ENCODE results near the gene ATG101. TPM values are rescaled to one million over a fixed set of nuclear protein-coding genes. Genes with fewer than 3 reads are reported as not detected.

The ATG101 gene
- total and polyA plus RNA-seq, 9 of the 15 experiments (the other 6 are each of a cell fraction or from before 2014, with no cell fraction given) = 2.9 to 52.4 (median 29.7) TPM

DNA sequence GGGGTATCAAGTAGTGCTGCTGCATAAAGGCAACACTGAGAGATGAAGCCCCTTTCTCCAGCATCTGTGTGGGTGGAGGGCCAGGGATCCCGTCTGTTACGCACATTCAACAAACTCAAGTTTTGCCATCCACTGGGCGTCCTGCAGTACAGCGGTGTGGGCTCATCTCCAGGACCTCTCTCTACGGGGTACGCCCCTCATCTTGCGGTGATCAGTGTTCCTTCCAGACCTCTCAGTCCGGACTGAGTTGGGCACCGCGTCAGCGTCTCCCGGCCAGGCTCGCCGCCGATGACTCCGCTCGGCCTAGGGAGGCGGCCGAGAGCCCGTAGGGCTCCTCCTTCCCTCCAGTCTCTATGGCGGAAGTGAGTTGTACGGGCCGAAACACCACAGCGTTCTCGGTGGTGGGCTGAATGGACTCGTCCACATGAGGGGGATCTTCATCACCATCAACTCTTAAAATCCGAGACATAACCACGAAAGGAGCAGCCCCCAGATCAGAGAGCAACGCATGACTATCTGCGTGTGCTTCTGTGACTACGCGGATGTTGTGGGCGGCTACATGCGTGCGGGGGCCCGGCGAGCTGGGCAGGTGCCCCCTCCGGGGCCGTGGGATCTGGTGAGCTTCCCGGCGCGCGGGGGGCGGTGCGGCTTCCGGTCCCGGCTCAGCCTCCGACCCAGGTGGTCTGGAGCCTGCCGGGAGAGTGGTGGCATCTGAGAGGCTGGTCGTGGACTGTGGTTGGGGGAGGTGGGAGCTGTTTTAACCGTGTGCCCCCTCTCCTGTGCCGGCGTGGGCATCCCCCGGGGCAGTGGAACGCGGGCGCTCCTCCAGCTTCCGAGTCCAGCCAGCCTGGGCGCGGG is at the start of gene ATG101 (continued):
- TF ChIP-seq ZNF76 (CRISPR knock-in tag; IDR thresholded peaks at IDR 0.05; ENCODE audit: borderline replicate concordance) (no peak), ZNF274 (IDR thresholded peaks at IDR 0.05; ENCODE audit: borderline replicate concordance, low read depth, low read length) (no peak), MLX (CRISPR knock-in tag; conservative IDR thresholded peaks at IDR 0.05) (no peak), ZC3H4 (CRISPR knock-in tag; IDR thresholded peaks at IDR 0.05; ENCODE audit: borderline replicate concordance) (no peak), KLF10 (CRISPR knock-in tag; IDR thresholded peaks at IDR 0.05) (no peak), ZBTB9 (CRISPR knock-in tag; IDR thresholded peaks at IDR 0.05) (peak; percentile 52; the same call in 1 of the 2 replicates), NCOA6 (IDR thresholded peaks at IDR 0.05) (no peak), ZNF143 (CRISPR knock-in tag; IDR thresholded peaks at IDR 0.05) (no peak), CBX3 (IDR thresholded peaks at IDR 0.05; ENCODE audit: borderline replicate concordance in 1 of 2, low read length in 2 of 2) (peak in 1 of 2 experiments; percentile 73; a peak in 1 of 3 replicates), SOX6 (IDR thresholded peaks at IDR 0.05) (peak; percentile 19; the same call in 1 of the 2 replicates), KLF16 (IDR thresholded peaks at IDR 0.05) (no peak), STAT5B (CRISPR knock-in tag; IDR thresholded peaks at IDR 0.05) (no peak), SP1 (CRISPR knock-in tag; IDR thresholded peaks at IDR 0.05) (peak; percentile 84), EWSR1 (IDR thresholded peaks at IDR 0.05; ENCODE audit: borderline replicate concordance, low read depth, partially characterized antibody) (no peak), HIVEP1 (CRISPR knock-in tag; IDR thresholded peaks at IDR 0.05) (no peak), ZFP1 (CRISPR knock-in tag; IDR thresholded peaks at IDR 0.05) (no peak), NR2F6 (CRISPR knock-in tag; IDR thresholded peaks at IDR 0.05) (no peak), U2AF2 (optimal IDR thresholded peaks at IDR 0.05; ENCODE audit: low read depth, low read length) (no peak), NFXL1 (CRISPR knock-in tag; IDR thresholded peaks at IDR 0.05) (no peak), CBX1 (IDR thresholded peaks at IDR 0.05; ENCODE audit: low read depth) (no peak), ZMIZ1 (IDR thresholded peaks at IDR 0.05; ENCODE audit: low read depth in 2 of 2, low read length in 2 of 2) (no peak), WHSC1 (IDR thresholded peaks at IDR 0.05; ENCODE audit: low read length) (no peak)
- TF ChIP-seq, protein P1, sequence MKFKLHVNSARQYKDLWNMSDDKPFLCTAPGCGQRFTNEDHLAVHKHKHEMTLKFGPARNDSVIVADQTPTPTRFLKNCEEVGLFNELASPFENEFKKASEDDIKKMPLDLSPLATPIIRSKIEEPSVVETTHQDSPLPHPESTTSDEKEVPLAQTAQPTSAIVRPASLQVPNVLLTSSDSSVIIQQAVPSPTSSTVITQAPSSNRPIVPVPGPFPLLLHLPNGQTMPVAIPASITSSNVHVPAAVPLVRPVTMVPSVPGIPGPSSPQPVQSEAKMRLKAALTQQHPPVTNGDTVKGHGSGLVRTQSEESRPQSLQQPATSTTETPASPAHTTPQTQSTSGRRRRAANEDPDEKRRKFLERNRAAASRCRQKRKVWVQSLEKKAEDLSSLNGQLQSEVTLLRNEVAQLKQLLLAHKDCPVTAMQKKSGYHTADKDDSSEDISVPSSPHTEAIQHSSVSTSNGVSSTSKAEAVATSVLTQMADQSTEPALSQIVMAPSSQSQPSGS (CRISPR knock-in tag; IDR thresholded peaks at IDR 0.05) = no peak

Data from K562 (cell line).